ENCODE data around the gene SST.

DNA sequence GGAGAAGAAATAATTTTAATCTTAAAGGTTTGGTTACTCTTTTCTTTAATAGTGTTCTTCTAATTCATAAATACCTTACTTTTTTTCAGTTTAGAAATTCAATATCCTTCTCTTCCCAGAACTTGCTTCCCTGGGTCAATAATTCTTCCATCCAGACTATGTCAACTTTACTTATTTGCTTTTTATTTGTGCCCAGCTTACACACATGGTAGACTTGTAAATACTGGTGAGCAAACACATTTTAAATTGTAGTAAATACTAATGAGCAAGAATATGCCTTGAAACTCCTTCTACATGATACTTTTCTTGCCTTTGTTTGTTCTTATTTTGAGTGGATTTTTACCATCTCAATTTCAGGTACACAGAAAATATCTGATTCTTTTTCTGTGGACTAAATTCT lies 33.7 kb downstream of the SST start:
- TF ChIP-seq, protein P1, sequence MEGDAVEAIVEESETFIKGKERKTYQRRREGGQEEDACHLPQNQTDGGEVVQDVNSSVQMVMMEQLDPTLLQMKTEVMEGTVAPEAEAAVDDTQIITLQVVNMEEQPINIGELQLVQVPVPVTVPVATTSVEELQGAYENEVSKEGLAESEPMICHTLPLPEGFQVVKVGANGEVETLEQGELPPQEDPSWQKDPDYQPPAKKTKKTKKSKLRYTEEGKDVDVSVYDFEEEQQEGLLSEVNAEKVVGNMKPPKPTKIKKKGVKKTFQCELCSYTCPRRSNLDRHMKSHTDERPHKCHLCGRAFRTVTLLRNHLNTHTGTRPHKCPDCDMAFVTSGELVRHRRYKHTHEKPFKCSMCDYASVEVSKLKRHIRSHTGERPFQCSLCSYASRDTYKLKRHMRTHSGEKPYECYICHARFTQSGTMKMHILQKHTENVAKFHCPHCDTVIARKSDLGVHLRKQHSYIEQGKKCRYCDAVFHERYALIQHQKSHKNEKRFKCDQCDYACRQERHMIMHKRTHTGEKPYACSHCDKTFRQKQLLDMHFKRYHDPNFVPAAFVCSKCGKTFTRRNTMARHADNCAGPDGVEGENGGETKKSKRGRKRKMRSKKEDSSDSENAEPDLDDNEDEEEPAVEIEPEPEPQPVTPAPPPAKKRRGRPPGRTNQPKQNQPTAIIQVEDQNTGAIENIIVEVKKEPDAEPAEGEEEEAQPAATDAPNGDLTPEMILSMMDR (CRISPR knock-in tag; IDR thresholded peaks at IDR 0.05) = no peak
- TF ChIP-seq, protein P2, sequence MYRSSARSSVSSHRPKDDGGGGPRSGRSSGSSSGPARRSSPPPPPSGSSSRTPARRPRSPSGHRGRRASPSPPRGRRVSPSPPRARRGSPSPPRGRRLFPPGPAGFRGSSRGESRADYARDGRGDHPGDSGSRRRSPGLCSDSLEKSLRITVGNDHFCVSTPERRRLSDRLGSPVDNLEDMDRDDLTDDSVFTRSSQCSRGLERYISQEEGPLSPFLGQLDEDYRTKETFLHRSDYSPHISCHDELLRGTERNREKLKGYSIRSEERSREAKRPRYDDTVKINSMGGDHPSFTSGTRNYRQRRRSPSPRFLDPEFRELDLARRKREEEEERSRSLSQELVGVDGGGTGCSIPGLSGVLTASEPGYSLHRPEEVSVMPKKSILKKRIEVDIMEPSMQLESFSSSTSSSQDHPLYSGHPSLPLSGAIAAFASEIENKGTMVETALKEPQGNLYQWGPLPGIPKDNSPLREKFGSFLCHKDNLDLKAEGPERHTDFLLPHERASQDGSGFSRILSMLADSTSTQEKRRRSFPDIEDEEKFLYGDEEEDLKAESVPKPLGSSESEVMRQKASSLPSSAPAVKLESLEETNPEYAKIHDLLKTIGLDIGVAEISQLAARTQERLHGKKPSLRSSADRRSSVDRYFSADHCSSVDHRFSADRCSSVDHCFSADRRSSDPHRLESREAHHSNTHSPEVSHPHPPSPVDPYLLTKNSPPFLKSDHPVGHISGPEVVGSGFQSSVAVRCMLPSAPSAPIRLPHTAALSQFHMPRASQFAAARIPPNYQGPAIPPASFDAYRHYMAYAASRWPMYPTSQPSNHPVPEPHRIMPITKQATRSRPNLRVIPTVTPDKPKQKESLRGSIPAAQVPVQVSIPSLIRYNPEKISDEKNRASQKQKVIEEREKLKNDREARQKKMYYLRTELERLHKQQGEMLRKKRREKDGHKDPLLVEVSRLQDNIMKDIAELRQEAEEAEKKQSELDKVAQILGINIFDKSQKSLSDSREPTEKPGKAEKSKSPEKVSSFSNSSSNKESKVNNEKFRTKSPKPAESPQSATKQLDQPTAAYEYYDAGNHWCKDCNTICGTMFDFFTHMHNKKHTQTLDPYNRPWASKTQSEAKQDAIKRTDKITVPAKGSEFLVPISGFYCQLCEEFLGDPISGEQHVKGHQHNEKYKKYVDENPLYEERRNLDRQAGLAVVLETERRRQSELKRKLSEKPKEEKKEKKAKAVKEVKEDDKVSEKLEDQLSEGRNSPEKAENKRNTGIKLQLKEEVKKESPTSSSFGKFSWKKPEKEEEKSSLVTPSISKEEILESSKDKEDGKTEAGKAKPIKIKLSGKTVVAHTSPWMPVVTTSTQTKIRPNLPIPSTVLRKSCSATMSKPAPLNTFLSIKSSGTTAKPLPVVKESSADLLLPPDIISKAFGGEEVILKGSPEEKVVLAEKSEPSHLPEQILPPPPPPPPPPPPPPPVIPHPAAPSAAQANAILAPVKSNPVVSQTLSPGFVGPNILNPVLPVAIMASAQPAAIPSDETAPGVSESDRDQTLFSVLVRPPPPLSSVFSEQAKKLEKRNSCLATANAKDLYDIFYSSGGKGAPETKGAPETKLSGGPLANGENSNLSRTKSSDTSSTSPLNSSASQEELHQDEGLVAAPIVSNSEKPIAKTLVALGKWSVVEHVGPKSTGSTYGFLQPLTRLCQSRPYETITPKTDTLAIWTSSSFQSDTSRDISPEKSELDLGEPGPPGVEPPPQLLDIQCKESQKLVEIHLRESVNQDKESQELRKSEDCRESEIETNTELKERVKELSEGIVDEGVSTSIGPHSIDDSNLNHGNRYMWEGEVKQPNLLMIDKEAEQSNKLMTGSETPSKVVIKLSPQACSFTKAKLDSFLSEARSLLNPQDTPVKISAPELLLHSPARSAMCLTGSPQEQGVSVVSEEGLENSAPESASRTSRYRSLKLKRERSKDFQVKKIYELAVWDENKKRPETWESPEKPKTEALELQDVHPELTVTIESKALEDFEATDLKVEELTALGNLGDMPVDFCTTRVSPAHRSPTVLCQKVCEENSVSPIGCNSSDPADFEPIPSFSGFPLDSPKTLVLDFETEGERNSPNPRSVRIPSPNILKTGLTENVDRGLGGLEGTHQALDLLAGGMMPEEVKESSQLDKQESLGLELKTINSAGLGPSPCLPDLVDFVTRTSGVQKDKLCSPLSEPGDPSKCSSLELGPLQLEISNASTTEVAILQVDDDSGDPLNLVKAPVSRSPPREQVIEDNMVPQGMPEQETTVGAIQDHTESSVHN (CRISPR knock-in tag; IDR thresholded peaks at IDR 0.05) = no peak
- TF ChIP-seq POLR2A (IDR thresholded peaks at IDR 0.05; ENCODE audit: insufficient read depth in 1 of 2, low read depth in 2 of 2, low read length in 2 of 2) (no peak), HDAC2 (CRISPR knock-in tag; IDR thresholded peaks at IDR 0.05) (no peak), SIN3B (IDR thresholded peaks at IDR 0.05; ENCODE audit: low read length) (no peak), SMAD9 (CRISPR knock-in tag; IDR thresholded peaks at IDR 0.05) (no peak), POLR2AphosphoS5 (IDR thresholded peaks at IDR 0.05; ENCODE audit: low read depth, low read length) (no peak)
- TF ChIP-seq, protein P3, sequence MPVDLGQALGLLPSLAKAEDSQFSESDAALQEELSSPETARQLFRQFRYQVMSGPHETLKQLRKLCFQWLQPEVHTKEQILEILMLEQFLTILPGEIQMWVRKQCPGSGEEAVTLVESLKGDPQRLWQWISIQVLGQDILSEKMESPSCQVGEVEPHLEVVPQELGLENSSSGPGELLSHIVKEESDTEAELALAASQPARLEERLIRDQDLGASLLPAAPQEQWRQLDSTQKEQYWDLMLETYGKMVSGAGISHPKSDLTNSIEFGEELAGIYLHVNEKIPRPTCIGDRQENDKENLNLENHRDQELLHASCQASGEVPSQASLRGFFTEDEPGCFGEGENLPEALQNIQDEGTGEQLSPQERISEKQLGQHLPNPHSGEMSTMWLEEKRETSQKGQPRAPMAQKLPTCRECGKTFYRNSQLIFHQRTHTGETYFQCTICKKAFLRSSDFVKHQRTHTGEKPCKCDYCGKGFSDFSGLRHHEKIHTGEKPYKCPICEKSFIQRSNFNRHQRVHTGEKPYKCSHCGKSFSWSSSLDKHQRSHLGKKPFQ (CRISPR knock-in tag; IDR thresholded peaks at IDR 0.05; ENCODE audit: insufficient replicate concordance) = no peak
- TF ChIP-seq, protein P4, sequence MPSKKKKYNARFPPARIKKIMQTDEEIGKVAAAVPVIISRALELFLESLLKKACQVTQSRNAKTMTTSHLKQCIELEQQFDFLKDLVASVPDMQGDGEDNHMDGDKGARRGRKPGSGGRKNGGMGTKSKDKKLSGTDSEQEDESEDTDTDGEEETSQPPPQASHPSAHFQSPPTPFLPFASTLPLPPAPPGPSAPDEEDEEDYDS (CRISPR knock-in tag; IDR thresholded peaks at IDR 0.05) = no peak
- TF ChIP-seq, protein P5, sequence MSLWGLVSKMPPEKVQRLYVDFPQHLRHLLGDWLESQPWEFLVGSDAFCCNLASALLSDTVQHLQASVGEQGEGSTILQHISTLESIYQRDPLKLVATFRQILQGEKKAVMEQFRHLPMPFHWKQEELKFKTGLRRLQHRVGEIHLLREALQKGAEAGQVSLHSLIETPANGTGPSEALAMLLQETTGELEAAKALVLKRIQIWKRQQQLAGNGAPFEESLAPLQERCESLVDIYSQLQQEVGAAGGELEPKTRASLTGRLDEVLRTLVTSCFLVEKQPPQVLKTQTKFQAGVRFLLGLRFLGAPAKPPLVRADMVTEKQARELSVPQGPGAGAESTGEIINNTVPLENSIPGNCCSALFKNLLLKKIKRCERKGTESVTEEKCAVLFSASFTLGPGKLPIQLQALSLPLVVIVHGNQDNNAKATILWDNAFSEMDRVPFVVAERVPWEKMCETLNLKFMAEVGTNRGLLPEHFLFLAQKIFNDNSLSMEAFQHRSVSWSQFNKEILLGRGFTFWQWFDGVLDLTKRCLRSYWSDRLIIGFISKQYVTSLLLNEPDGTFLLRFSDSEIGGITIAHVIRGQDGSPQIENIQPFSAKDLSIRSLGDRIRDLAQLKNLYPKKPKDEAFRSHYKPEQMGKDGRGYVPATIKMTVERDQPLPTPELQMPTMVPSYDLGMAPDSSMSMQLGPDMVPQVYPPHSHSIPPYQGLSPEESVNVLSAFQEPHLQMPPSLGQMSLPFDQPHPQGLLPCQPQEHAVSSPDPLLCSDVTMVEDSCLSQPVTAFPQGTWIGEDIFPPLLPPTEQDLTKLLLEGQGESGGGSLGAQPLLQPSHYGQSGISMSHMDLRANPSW (CRISPR knock-in tag; IDR thresholded peaks at IDR 0.05; ENCODE audit: borderline replicate concordance) = no peak
- TF ChIP-seq, protein P6, sequence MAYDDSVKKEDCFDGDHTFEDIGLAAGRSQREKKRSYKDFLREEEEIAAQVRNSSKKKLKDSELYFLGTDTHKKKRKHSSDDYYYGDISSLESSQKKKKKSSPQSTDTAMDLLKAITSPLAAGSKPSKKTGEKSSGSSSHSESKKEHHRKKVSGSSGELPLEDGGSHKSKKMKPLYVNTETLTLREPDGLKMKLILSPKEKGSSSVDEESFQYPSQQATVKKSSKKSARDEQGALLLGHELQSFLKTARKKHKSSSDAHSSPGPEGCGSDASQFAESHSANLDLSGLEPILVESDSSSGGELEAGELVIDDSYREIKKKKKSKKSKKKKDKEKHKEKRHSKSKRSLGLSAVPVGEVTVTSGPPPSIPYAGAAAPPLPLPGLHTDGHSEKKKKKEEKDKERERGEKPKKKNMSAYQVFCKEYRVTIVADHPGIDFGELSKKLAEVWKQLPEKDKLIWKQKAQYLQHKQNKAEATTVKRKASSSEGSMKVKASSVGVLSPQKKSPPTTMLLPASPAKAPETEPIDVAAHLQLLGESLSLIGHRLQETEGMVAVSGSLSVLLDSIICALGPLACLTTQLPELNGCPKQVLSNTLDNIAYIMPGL (CRISPR knock-in tag; IDR thresholded peaks at IDR 0.05; ENCODE audit: borderline replicate concordance in 1 of 2, low read depth in 1 of 2) = no peak

Data from HepG2 (cell line).